Dendritic cell treated with granulocyte-macrophage colony-stimulating factor and Interleukin-4, amounts not matched to agents 40 ng/mL and 50 ng/mL, for 4 days (primary cell): ENCODE measurements around the gene ZBTB18.

Source experiments
- H3K27ac Mint-ChIP-seq: one replicate; pipeline ENCODE4 v1.8.0; 2022; ENCODE audit warnings: mild to moderate bottlenecking, mixed read lengths
- H3K27me3 Mint-ChIP-seq: one replicate; pipeline ENCODE4 v1.8.0; 2022; ENCODE audit warnings: mild to moderate bottlenecking, mixed read lengths
- H3K36me3 Mint-ChIP-seq: one replicate; pipeline ENCODE4 v1.8.0; 2022; ENCODE audit warnings: low read depth, mixed read lengths
- H3K4me1 Mint-ChIP-seq: one replicate; pipeline ENCODE4 v1.8.0; 2022; ENCODE audit warnings: low read depth, mixed read lengths
- H3K4me3 Mint-ChIP-seq: one replicate; pipeline ENCODE4 v1.8.0; 2022; ENCODE audit warnings: mild to moderate bottlenecking, moderate library complexity, mixed read lengths
- H3K9me3 Mint-ChIP-seq: one replicate; pipeline ENCODE4 v1.8.0; 2022; ENCODE audit warnings: mixed read lengths
- intact Hi-C: fragments of 100-400 bp; cut with micrococcal nuclease; formaldehyde crosslinking; loops from one replicate; pipeline ENCODE4 v1.15.0; 2022

ZBTB18 gene

DNA sequence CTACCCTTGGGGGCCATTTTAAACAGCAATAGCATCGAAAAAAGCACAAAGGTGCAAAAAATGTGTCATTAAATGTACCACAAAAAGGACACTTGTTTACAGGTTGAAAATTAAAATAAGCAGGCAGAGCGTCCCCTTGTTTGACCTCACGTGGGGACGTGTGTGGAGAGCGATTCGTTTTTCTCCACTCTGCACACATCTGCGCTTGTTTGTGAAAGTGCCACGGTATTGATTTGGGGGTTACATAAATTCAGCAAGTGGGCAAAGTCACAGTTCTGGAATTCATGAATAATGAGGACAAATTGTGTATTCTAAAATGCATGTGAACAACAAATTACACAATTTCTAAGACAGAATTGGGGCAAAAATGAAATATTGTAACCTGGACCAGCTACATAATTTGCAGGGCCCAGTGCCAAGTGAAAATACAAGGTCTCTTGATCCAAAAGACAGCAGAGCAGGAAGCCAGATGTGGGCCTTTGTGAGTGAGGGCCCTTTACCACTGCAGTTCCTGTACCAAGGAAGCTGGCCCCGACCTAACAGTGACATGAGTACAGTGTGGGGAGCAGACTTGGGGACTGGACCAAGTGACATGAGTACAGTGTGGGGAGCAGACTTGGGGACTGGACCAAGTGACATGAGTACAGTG is 43.9 kb downstream of the ZBTB18 start:
- no peaks in the 10 kb centered on the region for H3K36me3 Mint-ChIP-seq
- H3K27me3 Mint-ChIP-seq = peaks cover 9% of the 10 kb centered on the region
- no peak overlapping the region for H3K27ac Mint-ChIP-seq
- H3K9me3 Mint-ChIP-seq = peaks cover 9% of the 10 kb centered on the region
- H3K4me1 Mint-ChIP-seq = no peaks in the 10 kb centered on the region
- H3K4me3 Mint-ChIP-seq = no peak overlapping the region
- intact Hi-C loops = no loop called here

DNA sequence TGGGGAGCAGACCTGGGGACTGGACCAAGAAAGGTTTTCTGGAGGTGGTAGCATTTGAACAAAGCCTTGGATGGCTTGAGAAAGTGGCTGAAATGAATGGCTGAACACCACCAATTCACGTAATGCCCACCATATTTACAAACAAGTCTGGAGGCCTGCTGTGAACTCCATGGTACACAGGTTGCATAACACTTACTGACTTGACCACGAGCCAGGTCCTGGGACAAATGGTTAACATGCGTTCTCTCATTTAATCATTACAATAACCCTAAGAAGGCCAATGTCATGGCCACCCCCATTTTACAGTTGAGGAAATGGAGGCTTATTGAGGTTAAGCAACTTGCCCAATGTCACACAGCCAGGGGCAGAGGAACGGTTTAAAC is 44.4 kb downstream of the ZBTB18 start:
- intact Hi-C loops = no loop called here
- no peak overlapping the region for H3K4me3 Mint-ChIP-seq

GRCh38 chr1:244096066-244096610 is 45.1 kb downstream of the ZBTB18 start:
- Mint-ChIP-seq H3K36me3 (no peaks in the 10 kb centered on the region), H3K4me3 (no peak overlapping the region), H3K4me1 (peaks cover 8% of the 10 kb centered on the region), H3K27me3 (peaks cover 16% of the 10 kb centered on the region), H3K9me3 (peaks cover 9% of the 10 kb centered on the region), H3K27ac (no peak overlapping the region)
- intact Hi-C loops = no loop called here

More for the DNA sequence above, 44.4 kb downstream of the ZBTB18 start:
- Mint-ChIP-seq H3K36me3 (no peaks in the 10 kb centered on the region), H3K27me3 (peaks cover 10% of the 10 kb centered on the region), H3K27ac (no peak overlapping the region), H3K4me1 (peaks cover 2% of the 10 kb centered on the region), H3K9me3 (peaks cover 9% of the 10 kb centered on the region)

- intact Hi-C loops = no loop called here
- Mint-ChIP-seq H3K4me1 (peaks cover 8% of the 10 kb centered on the region), H3K27me3 (peaks cover 22% of the 10 kb centered on the region), H3K27ac (no peak overlapping the region), H3K9me3 (peaks cover 9% of the 10 kb centered on the region), H3K36me3 (no peaks in the 10 kb centered on the region), H3K4me3 (no peak overlapping the region)
Measured at GRCh38 chr1:244096691-244097090, 45.6 kb downstream of the ZBTB18 start.

DNA sequence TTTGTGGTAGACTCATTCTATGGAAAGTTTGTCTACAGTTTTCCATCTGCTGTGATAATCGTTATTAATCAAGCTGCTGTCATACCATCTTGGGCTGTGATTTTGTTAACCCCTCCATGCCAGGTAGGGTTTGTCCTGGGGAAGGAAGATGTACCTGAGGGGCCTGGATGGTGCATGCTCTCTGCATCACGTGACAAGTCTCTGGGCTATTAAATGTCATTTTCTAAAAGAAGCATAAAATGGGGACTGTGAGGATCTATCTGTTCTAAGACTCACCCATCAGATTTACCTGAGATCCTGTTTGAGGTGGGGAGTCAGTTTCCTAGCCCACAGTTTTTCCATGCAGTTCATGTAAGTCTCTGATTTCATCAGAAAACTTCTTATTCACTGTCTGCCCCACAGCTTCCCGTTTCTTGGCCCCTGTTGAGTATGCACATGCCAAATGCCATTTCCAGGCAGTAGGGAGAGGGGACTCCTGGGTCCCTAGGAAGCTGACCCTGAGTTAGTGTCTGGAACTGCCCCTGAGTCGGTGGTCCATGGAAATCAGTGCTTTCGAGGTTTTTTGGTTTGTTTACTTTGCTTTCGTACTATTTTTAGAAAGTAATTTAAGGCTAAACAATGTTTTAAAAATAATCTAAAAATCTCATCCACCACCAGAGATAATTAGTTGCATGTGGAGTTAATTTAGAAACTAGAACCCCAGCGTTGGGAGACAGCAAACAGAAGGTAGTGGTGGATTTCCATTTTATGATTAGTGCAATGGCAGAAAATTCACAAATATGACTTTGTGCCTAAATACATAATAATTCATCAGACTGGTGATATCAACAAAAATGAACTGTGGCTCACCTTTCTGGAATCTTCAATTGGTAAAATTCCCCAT is 46.7 kb downstream of the ZBTB18 start:
- H3K27ac Mint-ChIP-seq = no peak overlapping the region
- H3K36me3 Mint-ChIP-seq = no peaks in the 10 kb centered on the region
- H3K4me3 Mint-ChIP-seq = no peak overlapping the region
- H3K4me1 Mint-ChIP-seq = peaks cover 8% of the 10 kb centered on the region
- H3K9me3 Mint-ChIP-seq = peaks cover 9% of the 10 kb centered on the region
- intact Hi-C loops = no loop called here
- H3K27me3 Mint-ChIP-seq = peaks cover 31% of the 10 kb centered on the region

DNA sequence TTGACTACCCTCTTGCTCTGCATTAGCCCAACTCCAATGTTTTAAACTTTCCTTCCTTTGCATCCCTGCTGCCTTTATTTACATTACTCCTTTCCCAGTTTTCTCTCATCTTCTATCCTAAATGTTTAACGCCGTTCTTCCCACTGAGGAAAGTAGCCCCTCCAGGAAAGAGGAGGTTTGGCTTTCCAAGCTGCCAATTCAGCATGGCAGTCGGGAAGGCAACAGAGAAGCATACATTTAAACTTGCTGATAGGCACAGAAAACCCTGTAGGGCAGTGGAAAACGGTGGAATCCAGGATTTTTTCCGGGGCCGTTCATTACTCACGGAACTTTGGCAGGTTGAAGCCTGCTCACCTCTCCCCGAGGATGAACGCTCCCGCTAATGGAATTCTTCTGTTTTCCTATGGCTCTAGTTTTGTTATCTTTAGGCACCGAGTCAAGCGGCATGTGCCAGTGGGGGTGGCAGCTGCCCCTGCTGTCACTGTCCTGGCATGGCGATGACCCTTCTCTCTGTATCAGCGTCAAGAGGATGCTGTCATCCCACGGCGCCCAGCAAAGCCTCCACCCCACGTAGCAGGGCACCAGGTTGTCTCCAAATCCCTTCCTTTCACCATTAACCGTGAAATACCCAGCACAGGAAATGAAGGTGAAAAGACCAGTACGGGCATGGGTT is 48.3 kb downstream of the ZBTB18 start:
- no peak overlapping the region for H3K4me3 Mint-ChIP-seq
- H3K9me3 Mint-ChIP-seq = peaks cover 9% of the 10 kb centered on the region
- intact Hi-C loops = no loop called here
- H3K27me3 Mint-ChIP-seq = peaks cover 33% of the 10 kb centered on the region
- peaks cover 8% of the 10 kb centered on the region for H3K4me1 Mint-ChIP-seq
- no peaks in the 10 kb centered on the region for H3K36me3 Mint-ChIP-seq
- H3K27ac Mint-ChIP-seq = no peak overlapping the region

DNA sequence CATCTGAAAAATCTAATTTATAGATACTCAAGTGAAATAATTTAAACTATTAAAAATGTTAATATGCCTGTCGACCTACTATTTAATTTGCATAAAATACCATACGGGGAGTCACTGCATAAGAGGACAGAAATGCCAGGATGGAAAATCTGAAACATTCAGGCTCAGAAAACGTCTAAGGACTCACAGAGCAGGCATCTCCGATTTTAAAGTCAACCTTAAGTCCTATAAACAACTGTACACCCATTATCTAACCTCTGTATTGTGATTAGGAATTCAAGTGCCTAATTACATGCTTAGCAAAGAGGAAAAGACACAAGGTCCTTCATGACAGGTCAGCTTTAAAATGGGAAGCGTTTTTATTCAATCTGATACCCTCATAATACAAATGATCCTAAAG is 49.2 kb downstream of the ZBTB18 start:
- Mint-ChIP-seq H3K27ac (no peak overlapping the region), H3K4me1 (peaks cover 8% of the 10 kb centered on the region), H3K4me3 (no peak overlapping the region), H3K27me3 (peaks cover 35% of the 10 kb centered on the region), H3K36me3 (no peaks in the 10 kb centered on the region), H3K9me3 (peaks cover 9% of the 10 kb centered on the region)
- intact Hi-C loops = no loop called here

DNA sequence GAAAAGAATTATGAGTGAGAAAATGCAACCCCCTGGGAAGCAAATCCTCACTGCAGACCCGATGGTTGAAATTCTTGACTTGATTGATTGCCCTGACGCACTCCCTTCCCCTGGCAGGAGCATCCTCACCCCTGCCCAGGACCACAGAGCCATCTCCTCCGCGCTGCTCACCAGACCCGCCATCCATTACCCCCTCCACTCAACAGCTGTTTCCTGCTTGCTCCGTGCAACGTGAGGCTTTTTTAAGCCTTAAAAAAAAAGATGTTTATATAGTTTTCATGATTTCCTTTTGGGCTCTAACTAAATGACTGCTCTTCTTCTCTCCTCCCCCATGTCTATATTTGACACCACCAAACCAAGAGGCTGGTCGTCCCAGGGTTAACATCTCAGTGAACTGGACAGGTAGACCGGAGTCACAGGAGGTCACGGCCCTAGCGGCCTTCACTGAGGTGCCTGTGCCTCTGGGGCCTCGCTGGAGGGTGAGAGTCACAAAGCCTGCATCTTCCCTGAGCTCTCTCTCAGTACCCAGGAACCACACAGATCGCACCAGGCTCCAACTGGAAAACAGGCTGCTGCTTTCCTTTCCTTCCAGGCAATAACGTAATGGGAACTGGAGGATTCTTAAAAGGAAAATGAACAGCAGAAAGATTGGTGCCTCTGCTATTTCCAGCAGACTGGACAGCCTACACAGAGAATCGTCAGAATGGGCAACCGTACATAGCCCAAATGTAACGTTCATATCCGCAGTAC is 49.8 kb downstream of the ZBTB18 start:
- H3K27ac Mint-ChIP-seq = no peak overlapping the region
- no peak overlapping the region for H3K4me3 Mint-ChIP-seq
- H3K27me3 Mint-ChIP-seq = peaks cover 35% of the 10 kb centered on the region
- H3K4me1 Mint-ChIP-seq = peaks cover 8% of the 10 kb centered on the region
- no peaks in the 10 kb centered on the region for H3K36me3 Mint-ChIP-seq
- peaks cover 9% of the 10 kb centered on the region for H3K9me3 Mint-ChIP-seq
- intact Hi-C loops = no loop called here

DNA sequence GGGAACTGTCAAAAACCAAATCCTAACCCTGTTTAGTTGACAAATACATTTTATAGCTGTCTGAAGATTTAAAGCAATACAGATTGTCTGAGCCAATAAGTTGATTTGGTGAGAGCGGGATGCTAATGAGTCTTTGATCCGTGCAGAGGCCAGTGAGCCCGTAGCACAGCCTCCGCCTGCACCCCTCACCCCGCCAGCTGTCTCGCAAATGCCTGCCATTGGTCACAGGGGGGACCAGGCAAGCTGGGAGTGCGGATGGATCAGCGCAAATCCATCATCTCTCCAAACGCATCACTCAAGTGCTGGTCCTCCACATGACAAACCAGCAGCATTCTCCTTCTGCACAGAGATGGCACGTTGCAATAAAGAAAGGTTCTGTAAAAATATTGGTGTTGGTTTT is 51.0 kb downstream of the ZBTB18 start:
- H3K27me3 Mint-ChIP-seq = peaks cover 35% of the 10 kb centered on the region
- no peak overlapping the region for H3K27ac Mint-ChIP-seq
- no peak overlapping the region for H3K4me3 Mint-ChIP-seq
- peaks cover 9% of the 10 kb centered on the region for H3K9me3 Mint-ChIP-seq
- H3K4me1 Mint-ChIP-seq = peaks cover 8% of the 10 kb centered on the region
- intact Hi-C loops = no loop called here
- H3K36me3 Mint-ChIP-seq = no peaks in the 10 kb centered on the region

DNA sequence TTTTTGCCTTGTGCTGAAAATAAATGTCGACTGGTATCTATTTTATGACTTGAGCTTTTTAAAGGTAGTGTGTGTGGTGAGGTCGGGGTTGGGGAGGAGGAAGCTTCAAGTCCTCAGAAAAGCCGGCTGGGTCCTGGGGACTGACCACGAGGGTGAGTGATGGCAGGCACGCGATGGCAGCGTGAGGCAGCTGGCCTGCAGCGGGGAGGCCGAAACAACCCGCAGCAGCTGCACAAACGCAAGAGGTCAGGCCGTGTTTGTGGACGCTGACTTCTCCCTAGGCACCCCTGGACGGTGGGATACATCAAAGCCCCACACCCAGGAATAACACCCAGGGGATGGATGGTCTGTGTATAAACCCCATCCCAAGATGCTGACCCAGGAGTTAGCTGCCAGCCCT is 51.4 kb downstream of the ZBTB18 start:
- Mint-ChIP-seq H3K27ac (no peak overlapping the region), H3K4me3 (no peak overlapping the region), H3K27me3 (peaks cover 35% of the 10 kb centered on the region), H3K9me3 (peaks cover 9% of the 10 kb centered on the region), H3K4me1 (peaks cover 8% of the 10 kb centered on the region), H3K36me3 (no peaks in the 10 kb centered on the region)
- intact Hi-C loops = no loop called here

- no peak overlapping the region for H3K4me3 Mint-ChIP-seq
- no peak overlapping the region for H3K27ac Mint-ChIP-seq
- H3K36me3 Mint-ChIP-seq = no peaks in the 10 kb centered on the region
Measured at GRCh38 chr1:244104309-244105060, 53.4 kb downstream of the ZBTB18 start.

GRCh38 chr1:244106176-244106575 is 55.1 kb downstream of the ZBTB18 start:
- H3K27me3 Mint-ChIP-seq = peaks cover 18% of the 10 kb centered on the region
- no peaks in the 10 kb centered on the region for H3K4me1 Mint-ChIP-seq
- H3K27ac Mint-ChIP-seq = no peak overlapping the region
- intact Hi-C loops = no loop called here
- no peaks in the 10 kb centered on the region for H3K9me3 Mint-ChIP-seq
- H3K36me3 Mint-ChIP-seq = no peaks in the 10 kb centered on the region
- H3K4me3 Mint-ChIP-seq = no peak overlapping the region

More at GRCh38 chr1:244104309-244105060, 53.4 kb downstream of the ZBTB18 start:
- Mint-ChIP-seq H3K4me1 (peaks cover 8% of the 10 kb centered on the region), H3K27me3 (peaks cover 29% of the 10 kb centered on the region), H3K9me3 (peaks cover 1% of the 10 kb centered on the region)
- intact Hi-C loops = no loop called here
